HG03039 (cell line): ENCODE results near the gene HBS1L.

Experiments used
- ATAC-seq: cut with Tn5 transposase; IDR thresholded peaks from one replicate; pipeline ENCODE4 v1.9.1; 2021; ENCODE audit warnings: mild to moderate bottlenecking, moderate library complexity; ENCODE audit not compliant: unreplicated experiment

The HBS1L gene

DNA sequence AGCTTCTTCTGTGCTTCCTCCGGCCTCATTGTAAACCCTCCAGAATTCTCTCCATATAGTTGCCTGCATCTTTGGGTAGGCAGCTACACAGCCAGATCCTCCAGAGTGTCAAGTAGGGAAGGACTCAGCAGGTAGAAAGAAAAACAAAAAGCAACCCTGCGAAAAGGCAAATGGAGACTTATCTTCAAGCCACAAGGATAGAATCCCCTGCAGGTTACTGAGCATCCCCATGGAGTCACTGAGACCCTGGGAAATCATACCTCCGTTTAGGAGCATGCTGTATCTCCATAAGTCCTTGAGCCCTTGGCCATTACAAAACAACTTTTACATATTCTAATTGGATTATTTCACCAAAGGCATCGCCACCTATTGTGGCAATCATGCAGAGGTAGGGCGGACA lies 133.3 kb downstream of the HBS1L start:
- ATAC-seq = no peak

DNA sequence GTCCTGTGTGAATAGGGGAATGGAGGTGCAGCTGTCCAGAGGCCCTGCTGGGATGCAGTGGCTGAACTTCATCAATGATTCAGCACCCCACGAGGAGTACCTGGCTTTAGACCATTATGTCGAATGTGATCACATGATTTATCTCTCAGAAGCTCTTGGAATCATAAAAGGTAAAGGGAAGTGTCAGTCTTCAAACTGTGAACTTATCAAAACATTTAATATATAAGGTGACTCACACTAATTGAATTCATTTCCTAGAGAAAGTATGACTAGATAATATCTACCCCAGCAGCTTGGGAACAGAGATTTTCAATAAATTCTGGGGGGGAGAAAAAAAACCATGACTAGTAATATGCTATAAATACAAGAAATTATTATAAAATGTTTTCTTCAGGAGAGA lies 134.2 kb downstream of the HBS1L start:
- no peak for ATAC-seq

DNA sequence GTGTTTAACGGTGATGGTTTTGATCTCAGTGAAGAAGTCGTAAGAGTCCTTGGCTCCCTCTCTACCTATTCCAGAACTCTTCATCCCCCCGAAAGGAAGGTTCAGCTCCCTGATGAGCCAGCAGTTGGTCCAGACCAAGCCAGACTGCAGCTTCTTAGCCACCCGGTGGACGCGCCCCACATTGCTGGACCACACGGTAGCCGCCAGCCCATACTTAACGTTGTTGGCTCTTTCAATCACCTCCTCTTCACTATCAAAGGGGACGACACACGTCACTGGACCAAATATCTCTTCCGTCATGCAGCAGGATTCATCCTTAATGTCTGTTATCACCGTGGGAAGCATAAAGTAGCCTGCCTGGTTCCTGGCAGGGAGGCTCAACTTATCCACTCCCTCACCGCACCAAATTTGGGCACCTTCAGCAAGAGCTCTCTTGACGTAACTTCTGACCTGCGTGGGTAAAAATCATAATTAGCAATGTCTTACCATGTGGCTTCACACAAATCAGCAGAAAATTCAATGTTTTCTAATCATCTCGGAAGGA lies 136.1 kb downstream of the HBS1L start:
- no peak for ATAC-seq

DNA sequence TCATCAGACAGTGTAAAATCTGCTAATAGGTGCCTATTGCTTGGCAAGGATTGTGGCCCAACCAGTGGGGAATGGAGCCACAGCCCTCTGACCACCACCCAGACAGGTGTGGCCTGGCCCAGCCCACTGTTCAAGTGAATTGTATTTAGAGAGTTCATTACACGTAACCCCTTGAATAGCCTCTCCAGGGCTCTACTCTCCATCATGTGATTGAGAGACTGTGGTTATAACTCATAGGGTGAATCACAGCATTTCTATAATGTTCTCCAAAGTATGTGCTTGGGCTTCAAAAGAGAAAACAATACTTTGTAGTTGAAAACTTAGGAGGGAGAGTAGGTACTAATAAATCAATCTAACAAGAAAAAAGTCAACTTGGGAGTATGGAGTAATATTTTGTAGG lies 143.1 kb downstream of the HBS1L start:
- ATAC-seq = no peak

DNA sequence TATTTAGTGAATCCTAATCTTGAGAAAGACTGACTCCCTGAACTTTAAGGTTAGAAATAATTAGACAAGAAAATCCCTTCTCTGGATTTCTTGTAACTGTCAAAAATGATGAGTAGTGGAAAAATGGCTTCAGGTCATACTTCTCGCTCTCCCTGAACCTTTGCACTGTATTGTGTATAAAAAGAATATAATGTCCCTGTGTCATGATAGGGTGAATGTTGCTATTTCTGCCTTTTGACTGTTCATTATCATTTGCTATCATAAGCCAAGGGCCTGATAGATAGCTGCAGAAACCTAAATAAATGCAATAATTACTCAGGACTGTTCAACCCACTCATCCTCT lies 144.1 kb downstream of the HBS1L start:
- no peak for ATAC-seq
